ENCODE results near the gene HDAC7. TPM values are rescaled to one million over a fixed set of nuclear protein-coding genes. Genes with fewer than 3 reads are reported as not detected.

The HDAC7 gene
- total RNA-seq, 2 experiments from 2014 or later: 225 to 247 TPM

DNA sequence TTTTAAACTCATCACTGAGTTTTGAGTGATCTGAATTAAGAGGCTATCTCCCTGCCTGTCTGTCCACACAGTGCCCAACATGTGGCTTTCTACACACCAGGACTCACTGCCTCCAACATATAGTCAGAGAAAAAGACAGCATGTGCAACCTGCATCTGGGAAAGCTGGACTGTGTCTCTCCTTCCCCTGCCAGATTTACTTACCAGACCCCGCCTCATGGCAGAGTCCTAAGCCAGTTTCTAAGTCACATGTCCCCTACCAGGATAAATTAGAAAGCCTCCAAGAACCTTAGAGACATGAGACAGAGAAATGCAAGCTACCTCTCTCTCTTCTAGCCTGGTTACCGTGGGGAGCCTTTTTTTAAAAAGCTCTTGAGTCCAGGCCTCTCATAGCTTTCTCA, 2.7 kb upstream of the HDAC7 start:
- ChIA-PET CTCF (interaction anchor here (0.9 to 7.3 kb wide), 4 partner anchors 9 to 16 kb away, joined by 3 to 91 read pairs (median 6); no protein-coding TSS in a partner anchor), POLR2A (no interaction called here)

DNA sequence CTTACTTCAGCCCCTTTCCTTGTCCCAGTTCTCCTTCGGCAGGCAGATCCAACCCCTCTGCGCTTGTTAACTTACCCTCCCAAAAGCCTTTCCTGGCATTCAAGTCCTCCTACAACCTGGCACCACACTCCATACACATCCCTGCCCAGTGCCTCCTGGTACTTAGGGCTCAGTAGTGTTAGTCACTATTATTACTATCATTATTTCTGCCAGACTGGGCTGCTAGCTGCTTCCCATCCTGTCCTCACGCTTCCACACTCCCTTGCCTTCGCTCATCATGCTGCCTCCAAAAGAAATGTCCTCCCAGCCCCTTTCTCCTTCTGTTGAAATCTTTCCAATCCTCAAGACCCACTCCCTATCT, 1.6 kb upstream of the HDAC7 start:
- CTCF ChIA-PET: interaction anchor here (1.9 to 7.3 kb wide), 2 partner anchors 10 to 17 kb away, joined by 9 to 91 read pairs; no protein-coding TSS in a partner anchor
- POLR2A ChIA-PET: interaction anchor here (5.5 kb wide), 1 partner anchor 11 kb away, joined by 104 read pairs; no protein-coding TSS in a partner anchor

- ChIA-PET POLR2A (interaction anchor here (4.6 to 5.5 kb wide), 2 partner anchors 11 to 13 kb away, joined by 39 to 104 read pairs; no protein-coding TSS in a partner anchor), CTCF (interaction anchor here (0.7 to 7.3 kb wide), 3 partner anchors 10 to 31 kb away, joined by 3 to 91 read pairs (median 9); no protein-coding TSS in a partner anchor)
Observed at GRCh38 chr12:47820631-47821345, 1.1 kb upstream of the HDAC7 start.

GRCh38 chr12:47819138-47819895, 386 bp downstream of the HDAC7 start:
- POLR2A ChIA-PET: interaction anchor here (0.9 to 5.5 kb wide), 5 partner anchors 9 to 37 kb away, joined by 3 to 104 read pairs (median 4); no protein-coding TSS in a partner anchor

DNA sequence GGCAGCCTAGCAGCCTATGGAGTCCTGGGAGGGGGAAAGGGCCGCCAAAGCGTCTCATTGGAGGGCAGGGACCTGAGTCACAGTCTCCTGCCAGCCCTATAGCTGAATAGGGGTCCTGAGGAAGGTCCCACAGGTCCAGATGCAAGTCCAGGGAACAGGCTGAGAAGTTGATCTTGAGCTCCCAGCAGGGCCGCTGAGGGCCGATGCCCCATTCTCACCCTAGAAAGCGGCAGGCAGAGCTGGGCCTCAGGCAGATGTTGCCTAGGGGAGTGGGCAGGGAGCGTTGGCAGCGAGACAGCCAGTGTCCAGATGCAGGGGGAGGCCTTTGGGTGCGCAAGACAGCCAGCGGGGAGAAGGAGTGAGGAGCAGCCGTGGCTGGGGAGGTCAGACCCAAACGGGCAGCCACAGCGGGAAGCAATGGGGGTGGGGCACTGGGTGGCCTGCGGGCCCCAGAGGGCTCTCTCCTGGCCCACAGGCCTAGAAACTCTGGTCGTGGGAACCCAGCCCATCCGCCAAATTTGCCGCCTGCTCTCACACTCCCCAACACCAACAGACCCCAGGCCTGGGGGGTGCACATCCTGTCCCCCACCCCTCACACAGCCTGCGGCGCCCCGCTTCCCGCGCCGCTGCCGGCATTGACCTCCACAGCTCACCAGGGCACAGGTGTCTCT, 1.1 kb downstream of the HDAC7 start:
- ChIA-PET CTCF (interaction anchor here (4.1 to 7.3 kb wide), 3 partner anchors 10 to 20 kb away, joined by 32 to 91 read pairs (median 34); no protein-coding TSS in a partner anchor), POLR2A (interaction anchor here (0.9 to 5.5 kb wide), 6 partner anchors 8 to 112 kb away, joined by 3 to 104 read pairs (median 4); no protein-coding TSS in a partner anchor)

More at GRCh38 chr12:47819138-47819895, 386 bp downstream of the HDAC7 start:
- CTCF ChIA-PET: interaction anchor here (4.1 to 7.3 kb wide), 3 partner anchors 11 to 19 kb away, joined by 32 to 91 read pairs (median 34); no protein-coding TSS in a partner anchor

DNA sequence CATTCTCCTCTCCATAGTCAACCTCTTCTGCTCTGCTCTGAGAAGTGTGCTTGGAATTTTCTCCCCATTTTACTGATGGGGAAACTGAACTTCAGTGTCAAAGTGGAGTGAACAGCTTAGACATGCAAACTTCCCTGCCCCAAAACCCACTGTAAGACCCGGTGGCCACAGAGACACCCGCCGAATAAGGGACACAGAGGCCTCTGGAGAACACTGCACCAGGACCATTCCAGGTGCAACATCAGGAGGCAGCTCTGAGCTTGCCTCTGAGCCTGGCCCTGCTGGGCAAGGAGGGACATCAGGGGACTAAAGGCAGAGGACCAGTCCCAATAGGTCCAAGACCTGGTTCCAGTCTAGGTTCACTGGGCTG, 1.7 kb downstream of the HDAC7 start:
- CTCF ChIA-PET: interaction anchor here (1.2 to 7.3 kb wide), 4 partner anchors 10 to 52 kb away, joined by 3 to 91 read pairs (median 33); no protein-coding TSS in a partner anchor
- POLR2A ChIA-PET: interaction anchor here (0.9 to 5.5 kb wide), 4 partner anchors 10 to 112 kb away, joined by 3 to 104 read pairs (median 21); no protein-coding TSS in a partner anchor

- CTCF ChIA-PET: interaction anchor here (0.9 to 7.3 kb wide), 10 partner anchors 9 to 68 kb away, joined by 3 to 91 read pairs (median 3); no protein-coding TSS in a partner anchor
- POLR2A ChIA-PET: interaction anchor here (4.6 to 5.5 kb wide), 2 partner anchors 9 to 15 kb away, joined by 39 to 104 read pairs; no protein-coding TSS in a partner anchor
Observed at GRCh38 chr12:47817272-47818006, 2.3 kb downstream of the HDAC7 start.

- POLR2A ChIA-PET: interaction anchor here (4.6 to 5.5 kb wide), 2 partner anchors 8 to 15 kb away, joined by 39 to 104 read pairs; no protein-coding TSS in a partner anchor
- CTCF ChIA-PET: interaction anchor here (0.9 to 7.3 kb wide), 11 partner anchors 9 to 72 kb away, joined by 3 to 91 read pairs (median 3); no protein-coding TSS in a partner anchor
Observed at GRCh38 chr12:47816403-47817271, 3.1 kb downstream of the HDAC7 start.

DNA sequence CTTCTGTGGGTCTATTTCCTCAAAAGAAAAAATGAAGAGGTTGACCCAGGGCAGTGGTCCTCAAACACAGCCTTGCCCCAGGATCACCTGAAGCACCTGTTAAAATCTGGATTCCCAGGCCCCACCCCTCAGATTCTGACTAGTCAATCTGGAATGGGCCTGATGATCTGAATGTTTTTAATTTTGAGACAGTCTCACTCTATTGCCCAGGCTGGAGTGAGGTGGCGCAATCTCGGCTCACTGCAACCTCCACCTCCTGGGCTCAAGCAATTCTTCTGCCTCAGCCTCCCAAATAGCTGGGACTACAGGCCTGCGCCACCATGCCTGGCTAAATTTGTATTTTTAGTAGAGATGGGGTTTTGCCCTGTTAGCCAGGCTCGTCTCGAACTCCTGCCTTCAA, 4.3 kb downstream of the HDAC7 start:
- POLR2A ChIA-PET: interaction anchor here (3.8 kb wide), 1 partner anchor 17 kb away, joined by 71 read pairs; no protein-coding TSS in a partner anchor

DNA sequence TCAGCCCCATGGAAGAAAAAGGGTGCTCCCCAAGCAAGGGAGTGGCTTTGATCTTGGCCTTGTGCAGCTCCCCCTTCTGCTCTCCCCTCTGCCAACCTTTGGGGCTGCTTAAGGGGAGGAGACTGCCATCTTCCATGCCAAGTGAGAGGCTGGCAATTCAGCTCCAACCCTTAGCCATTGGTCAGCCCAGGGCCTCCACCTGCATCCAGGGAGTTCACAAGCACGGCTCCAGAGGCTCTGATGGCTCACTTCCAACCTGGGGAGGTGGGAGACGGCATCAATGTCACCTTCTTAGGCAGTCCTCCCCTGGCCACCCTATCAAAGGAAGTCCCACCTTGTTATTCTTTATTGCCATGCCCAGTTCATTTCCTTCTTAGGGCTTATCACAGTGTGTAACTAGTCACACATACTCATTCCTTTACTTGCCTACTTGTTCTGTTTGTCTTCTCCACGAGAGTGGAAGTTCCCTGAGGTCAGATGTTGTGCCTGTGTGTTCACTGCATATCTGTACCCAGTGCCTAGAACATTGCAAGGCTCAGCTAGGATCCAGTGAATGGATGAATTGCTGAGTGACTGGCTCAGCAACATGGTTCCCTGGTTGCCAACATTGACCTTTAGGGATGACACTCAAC, 5.0 kb downstream of the HDAC7 start:
- ChIA-PET CTCF (interaction anchor here (1.8 to 12.3 kb wide), 4 partner anchors 13 to 73 kb away, joined by 4 to 185 read pairs (median 10); no protein-coding TSS in a partner anchor), POLR2A (interaction anchor here (2.3 to 3.8 kb wide), 3 partner anchors 13 to 71 kb away, joined by 10 to 71 read pairs (median 15); no protein-coding TSS in a partner anchor)

More for the DNA sequence above, 4.3 kb downstream of the HDAC7 start:
- CTCF ChIA-PET: interaction anchor here (12.3 kb wide), 1 partner anchor 22 kb away, joined by 185 read pairs; no protein-coding TSS in a partner anchor

GRCh38 chr12:47813511-47814196, 6.0 kb downstream of the HDAC7 start:
- POLR2A ChIA-PET: interaction anchor here (0.6 to 3.8 kb wide), 10 partner anchors 11 to 851 kb away, joined by 3 to 71 read pairs (median 6); partner anchors contain the start of gene ASB8
- CTCF ChIA-PET: interaction anchor here (0.8 to 12.3 kb wide), 7 partner anchors 9 to 136 kb away, joined by 3 to 185 read pairs (median 6); partner anchors contain the start of gene SLC48A1

- POLR2A ChIA-PET: interaction anchor here (0.6 to 3.8 kb wide), 10 partner anchors 12 to 852 kb away, joined by 3 to 71 read pairs (median 6); partner anchors contain the start of gene TMEM106C
- CTCF ChIA-PET: interaction anchor here (0.6 to 12.3 kb wide), 10 partner anchors 8 to 137 kb away, joined by 3 to 185 read pairs (median 5); partner anchors contain the start of gene SLC48A1
Observed at GRCh38 chr12:47812797-47813510, 6.7 kb downstream of the HDAC7 start.

DNA sequence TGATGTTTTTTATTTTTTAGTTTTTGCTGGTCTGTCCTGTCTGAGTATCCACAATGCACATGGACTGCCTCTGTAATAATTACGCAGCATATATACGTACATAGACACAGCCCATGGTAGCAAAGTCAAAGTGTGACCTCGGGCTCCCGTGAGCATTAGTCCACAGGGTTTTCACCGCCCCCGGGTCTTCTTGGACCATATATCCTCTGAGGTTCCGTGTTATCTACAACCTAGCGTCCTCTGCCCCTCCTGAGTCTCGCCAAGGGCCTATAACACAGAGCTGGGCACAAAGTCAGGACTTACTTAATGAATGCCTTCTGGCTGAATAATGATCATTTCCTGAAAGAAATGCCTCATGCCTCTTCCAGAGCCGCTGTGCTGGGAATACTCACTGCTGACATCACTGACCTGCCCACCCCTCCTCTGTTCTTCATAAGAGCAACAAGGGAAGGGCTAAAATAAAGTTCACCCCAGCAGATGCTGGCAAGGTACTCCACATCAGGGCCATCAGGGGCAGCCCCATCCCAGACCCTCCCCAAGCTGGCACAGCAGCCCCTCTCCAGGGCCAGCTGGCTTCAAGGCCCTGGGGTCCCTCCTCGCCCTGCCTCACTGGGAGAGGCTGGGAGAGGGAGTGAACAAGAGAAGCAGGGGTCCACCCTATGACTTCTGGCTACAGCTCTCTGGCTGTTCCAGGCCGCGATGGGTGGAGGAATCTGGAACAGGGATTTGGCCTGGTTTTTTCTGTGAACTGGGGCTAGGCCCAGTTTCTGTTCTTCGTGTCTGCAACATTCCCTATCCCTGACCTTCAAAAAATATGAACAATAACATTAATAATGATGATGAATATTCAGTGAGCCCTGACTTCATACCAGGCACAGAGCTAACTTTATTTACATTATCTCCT, 7.9 kb downstream of the HDAC7 start:
- POLR2A ChIA-PET: interaction anchor here (1.0 to 3.8 kb wide), 5 partner anchors 13 to 152 kb away, joined by 3 to 71 read pairs (median 9); partner anchors contain the start of gene TMEM106C
- CTCF ChIA-PET: interaction anchor here (1.0 to 12.3 kb wide), 6 partner anchors 10 to 68 kb away, joined by 3 to 185 read pairs (median 6); partner anchors contain the start of gene SLC48A1

DNA sequence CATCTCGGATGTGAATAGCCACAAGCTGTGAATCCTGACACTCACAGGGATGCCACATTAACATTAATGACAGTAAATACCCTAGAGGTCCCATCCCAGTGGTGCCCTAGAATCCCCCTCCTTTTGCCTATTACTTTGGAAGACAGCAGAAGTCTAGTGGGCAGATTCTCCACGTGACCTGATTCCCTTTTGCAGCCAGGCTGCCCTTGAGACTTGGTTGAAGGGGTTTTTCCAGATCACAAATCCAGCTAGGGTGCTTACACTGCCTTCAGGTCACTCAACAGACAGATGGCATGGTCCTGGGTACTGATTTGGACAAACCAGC, 8.7 kb downstream of the HDAC7 start:
- POLR2A ChIA-PET: interaction anchor here (2.1 kb wide), 1 partner anchor 21 kb away, joined by 9 read pairs; no protein-coding TSS in a partner anchor
- CTCF ChIA-PET: interaction anchor here (1.0 to 12.3 kb wide), 3 partner anchors 9 to 29 kb away, joined by 3 to 185 read pairs (median 4); no protein-coding TSS in a partner anchor

All from activated CD8-positive, alpha-beta memory T cell treated with anti-CD3 and anti-CD28 coated beads for 36 hours (primary cell).